Neural progenitor cell (in vitro differentiated cells): ENCODE data around the gene FBXO17.

ENCODE experiments used
- CTCF ChIP-seq: fragments of 200-600 bp; sonication (generic); IDR thresholded peaks from 2 replicates; pipeline ENCODE4 v1.5.1; 2017; ENCODE audit warnings: antibody characterized with exemption, mild to moderate bottlenecking
- EZH2 ChIP-seq: fragments of 200-600 bp; sonication (generic); IDR thresholded peaks from 2 replicates; pipeline ENCODE4 v1.6.1; 2017; ENCODE audit warnings: antibody characterized with exemption, mild to moderate bottlenecking, moderate library complexity

- TF ChIP-seq CTCF, result no peak
- no peak for TF ChIP-seq EZH2
Measured at GRCh38 chr19:38907227-38907626, 68.3 kb downstream of the FBXO17 start.
